ENCODE data around the gene PLD6. TPM values are rescaled to one million over a fixed set of nuclear protein-coding genes. Genes with fewer than 3 reads are reported as not detected.

The PLD6 gene
- total RNA-seq, 1 donor from 2014 or later = 0.92 TPM

- DNase-seq (ENCODE audit: low read depth) = no peak
- no peak overlapping the region for H3K4me3 ChIP-seq (ENCODE audit: low read depth, low read length)
- no peak for TF ChIP-seq CTCF (conservative IDR thresholded peaks at IDR 0.05; ENCODE audit: low read depth, low read length)
These were observed 29.8 kb downstream of the PLD6 start for GRCh38 chr17:17176341-17176740.

GRCh38 chr17:17175917-17176316, 30.2 kb downstream of the PLD6 start:
- DNase-seq (ENCODE audit: low read depth) = no peak
- no peak for TF ChIP-seq CTCF (conservative IDR thresholded peaks at IDR 0.05; ENCODE audit: low read depth, low read length)
- no peak overlapping the region for H3K4me3 ChIP-seq (ENCODE audit: low read depth, low read length)

DNA sequence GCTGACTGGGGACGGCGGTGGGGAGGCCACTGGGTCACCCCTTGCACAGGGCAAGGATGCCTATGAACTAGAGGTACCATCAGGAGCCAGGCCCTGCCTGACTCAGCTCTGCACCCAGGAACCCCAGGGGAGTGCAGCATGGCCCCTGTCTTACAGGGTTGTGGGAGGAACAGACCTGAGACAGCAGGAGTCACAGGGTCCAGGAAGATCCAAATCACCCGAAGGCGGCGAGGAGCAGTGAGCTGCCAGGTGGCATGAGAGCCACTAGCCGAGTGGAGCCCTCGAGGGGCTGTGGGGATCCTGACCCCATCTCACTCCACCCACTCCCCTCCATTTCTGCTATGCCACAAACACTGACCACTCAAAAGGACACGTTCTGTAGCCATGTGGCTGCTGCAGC, 30.8 kb downstream of the PLD6 start:
- TF ChIP-seq CTCF (conservative IDR thresholded peaks at IDR 0.05; ENCODE audit: low read depth, low read length) = no peak
- no peak for DNase-seq (ENCODE audit: low read depth)
- no peak overlapping the region for H3K4me3 ChIP-seq (ENCODE audit: low read depth, low read length)

GRCh38 chr17:17173921-17174320, 32.2 kb downstream of the PLD6 start:
- no peak overlapping the region for H3K4me3 ChIP-seq (ENCODE audit: low read depth, low read length)
- TF ChIP-seq CTCF (conservative IDR thresholded peaks at IDR 0.05; ENCODE audit: low read depth, low read length) = no peak
- no peak for DNase-seq (ENCODE audit: low read depth)

DNA sequence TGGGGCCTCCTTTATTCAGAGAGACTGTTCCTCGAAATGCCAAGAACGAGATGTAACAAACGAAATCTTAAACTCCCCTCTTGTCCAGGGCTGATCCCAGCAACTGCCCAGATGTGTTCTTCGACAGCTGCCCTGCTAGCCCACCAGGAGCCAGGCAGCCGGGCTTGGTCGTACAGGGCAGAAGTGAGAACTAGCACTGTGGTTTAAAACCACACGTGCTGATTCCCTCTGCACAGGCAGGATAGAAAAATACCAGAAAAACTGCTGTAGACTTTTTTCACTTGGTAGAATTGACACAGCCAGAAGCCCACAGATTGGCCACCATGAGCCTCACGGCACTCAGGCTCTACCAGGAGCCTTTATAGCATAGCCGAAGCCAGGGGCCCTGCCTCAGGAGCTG, 33.1 kb downstream of the PLD6 start:
- no peak for TF ChIP-seq CTCF (conservative IDR thresholded peaks at IDR 0.05; ENCODE audit: low read depth, low read length)
- H3K4me3 ChIP-seq (ENCODE audit: low read depth, low read length) = no peak overlapping the region
- DNase-seq (ENCODE audit: low read depth) = no peak

DNA sequence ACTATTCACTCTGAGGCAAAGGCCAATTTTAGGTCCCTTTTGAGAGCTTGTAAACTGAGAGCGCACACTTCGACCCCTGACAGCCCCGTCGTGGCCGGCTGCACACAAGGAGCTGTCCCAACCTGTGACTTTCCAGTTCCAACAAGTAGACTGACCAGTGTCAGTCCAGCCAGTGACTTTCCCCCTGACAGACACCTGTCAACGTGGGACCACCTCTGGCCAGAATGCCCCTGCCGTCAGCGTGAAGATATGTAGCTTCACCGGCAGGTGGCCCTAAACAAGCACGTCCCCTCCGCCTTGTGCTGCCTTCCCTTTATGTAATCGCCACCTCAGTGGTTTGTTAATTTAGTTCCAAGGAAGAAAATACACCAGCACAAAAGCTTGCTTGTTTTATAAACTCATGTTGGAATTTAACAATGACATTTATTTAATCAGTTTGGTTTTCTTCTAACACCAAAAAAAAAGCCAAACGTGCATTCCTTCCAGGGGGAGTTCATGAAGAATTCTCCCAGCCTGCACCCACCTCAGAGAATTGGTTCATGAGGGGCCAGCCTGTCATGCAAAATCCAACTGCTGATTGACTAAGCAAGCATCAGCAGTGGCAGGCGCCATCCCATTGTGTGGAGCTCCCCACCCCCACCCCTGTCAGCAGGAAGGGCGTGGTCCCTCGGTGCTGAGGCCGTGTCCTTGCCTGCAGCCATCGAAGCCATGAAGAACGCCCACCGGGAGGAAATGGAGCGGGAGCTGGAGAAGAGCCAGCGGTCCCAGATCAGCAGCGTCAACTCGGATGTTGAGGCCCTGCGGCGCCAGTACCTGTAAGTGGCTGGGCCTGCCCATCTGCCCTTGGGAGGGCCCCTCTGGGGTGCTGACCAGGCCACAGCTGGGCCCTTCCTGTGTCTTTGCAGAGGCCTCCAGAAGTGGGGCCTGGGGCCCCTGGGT, 33.9 kb downstream of the PLD6 start:
- H3K4me3 ChIP-seq (ENCODE audit: low read depth, low read length) = no peak overlapping the region
- DNase-seq (ENCODE audit: low read depth) = no peak
- no peak for TF ChIP-seq CTCF (conservative IDR thresholded peaks at IDR 0.05; ENCODE audit: low read depth, low read length)

DNA sequence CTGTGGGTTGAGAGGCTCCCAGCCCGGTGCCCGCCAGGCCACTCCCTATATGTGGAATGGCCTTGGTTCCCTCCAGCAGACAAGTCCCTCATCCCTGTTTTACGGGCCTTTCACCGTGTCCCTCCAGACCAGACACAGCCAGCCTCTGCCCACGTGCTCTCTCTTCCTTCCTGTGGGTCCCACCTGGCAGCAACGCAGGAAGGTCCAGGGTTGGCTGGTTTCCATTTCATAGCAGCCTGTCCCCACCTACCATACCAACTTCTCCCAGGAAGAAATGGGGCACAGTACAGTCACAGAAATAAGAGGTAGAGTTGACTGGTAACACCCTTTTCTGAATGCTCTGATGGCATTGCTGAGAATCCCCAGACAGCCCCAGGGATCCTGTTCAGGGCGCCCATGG, 34.9 kb downstream of the PLD6 start:
- no peak for TF ChIP-seq CTCF (conservative IDR thresholded peaks at IDR 0.05; ENCODE audit: low read depth, low read length)
- no peak for DNase-seq (ENCODE audit: low read depth)
- H3K4me3 ChIP-seq (ENCODE audit: low read depth, low read length) = no peak overlapping the region
